Trophoblast cell (in vitro differentiated cells and primary cell): Measurements from ENCODE around the gene CRIM1.
A peak's percentile ranks its signal among the peaks of the same experiment; 100 is the strongest.

ENCODE experiments used
- DNase-seq, 2 donors: peaks; one replicate each; pipeline ENCODE4 v3.0.0-alpha.2; 2016
- H2AFZ ChIP-seq: 2 replicates; pipeline ENCODE4 v1.6.1; 2013; ENCODE audit warnings: low read length, moderate library complexity, mild to moderate bottlenecking; ENCODE audit not compliant: insufficient read depth, poor library complexity
- H2AK5ac ChIP-seq: 2 replicates; pipeline ENCODE4 v1.6.1; 2013; ENCODE audit warnings: mild to moderate bottlenecking, low read length
- H2BK120ac ChIP-seq: 2 replicates; pipeline ENCODE4 v1.6.1; 2013; ENCODE audit warnings: low read length, mild to moderate bottlenecking, moderate library complexity; ENCODE audit not compliant: insufficient read depth, poor library complexity
- H2BK12ac ChIP-seq: 2 replicates; pipeline ENCODE4 v1.6.1; 2013; ENCODE audit warnings: mild to moderate bottlenecking, low read length, moderate library complexity
- H2BK5ac ChIP-seq: 2 replicates; pipeline ENCODE4 v1.6.1; 2013; ENCODE audit warnings: low read length, low read depth, moderate library complexity, mild to moderate bottlenecking; ENCODE audit not compliant: poor library complexity
- H3K14ac ChIP-seq: 2 replicates; pipeline ENCODE4 v1.6.1; 2013; ENCODE audit warnings: mild to moderate bottlenecking, low read length
- H3K18ac ChIP-seq: 2 replicates; pipeline ENCODE4 v1.6.1; 2013; ENCODE audit warnings: mild to moderate bottlenecking, low read length
- H3K23ac ChIP-seq: 2 replicates; pipeline ENCODE4 v1.6.1; 2013; ENCODE audit warnings: low read length
- H3K27ac ChIP-seq: 2 replicates; pipeline ENCODE4 v1.5.1; 2013; ENCODE audit warnings: low read depth, mild to moderate bottlenecking, inconsistent platforms, low read length, moderate library complexity
- H3K27me3 ChIP-seq: 2 replicates; pipeline ENCODE4 v1.6.1; 2013; ENCODE audit warnings: inconsistent platforms, mild to moderate bottlenecking, low read length, moderate library complexity; ENCODE audit not compliant: insufficient read depth
- H3K36me3 ChIP-seq, 2 experiments: 1 replicate in 1 of 2; 2 replicates in 1 of 2; pipeline ENCODE4 v1.6.1; 2013; ENCODE audit warnings: low read length in 2 of 2, mild to moderate bottlenecking in 2 of 2, moderate library complexity in 1 of 2; ENCODE audit not compliant: insufficient read depth in 2 of 2, control insufficient read depth in 1 of 2
- H3K4ac ChIP-seq: 2 replicates; pipeline ENCODE4 v1.6.1; 2013; ENCODE audit warnings: low read depth, mild to moderate bottlenecking, low read length, moderate library complexity
- H3K4me1 ChIP-seq, 2 experiments: 1 replicate in 1 of 2; 2 replicates in 1 of 2; pipeline ENCODE4 v1.6.1; 2013; ENCODE audit warnings: low read length in 2 of 2, mild to moderate bottlenecking in 2 of 2, moderate library complexity in 1 of 2; ENCODE audit not compliant: insufficient read depth in 2 of 2, control insufficient read depth in 1 of 2
- H3K4me2 ChIP-seq: 2 replicates; pipeline ENCODE4 v1.6.1; 2013; ENCODE audit warnings: inconsistent platforms, mild to moderate bottlenecking, low read length, moderate library complexity
- H3K4me3 ChIP-seq: 2 replicates; pipeline ENCODE4 v1.5.1; 2013; ENCODE audit warnings: mild to moderate bottlenecking, low read depth, low read length, inconsistent platforms
- H3K79me1 ChIP-seq: one replicate; pipeline ENCODE4 v1.6.1; 2013; ENCODE audit warnings: low read length
- H3K79me2 ChIP-seq: 2 replicates; pipeline ENCODE4 v1.6.1; 2013; ENCODE audit warnings: low read length, mild to moderate bottlenecking; ENCODE audit not compliant: control insufficient read depth, insufficient read depth, poor library complexity
- H3K9ac ChIP-seq: 2 replicates; pipeline ENCODE4 v1.6.1; 2013; ENCODE audit warnings: mild to moderate bottlenecking, low read length
- H3K9me3 ChIP-seq: 2 replicates; pipeline ENCODE4 v1.6.1; 2013; ENCODE audit warnings: low read depth, mild to moderate bottlenecking, control low read depth, inconsistent platforms, low read length; ENCODE audit not compliant: insufficient read depth
- H4K12ac ChIP-seq: 2 replicates; pipeline ENCODE4 v1.6.1; 2013; ENCODE audit warnings: low read depth, mild to moderate bottlenecking, low read length, moderate library complexity
- H4K8ac ChIP-seq: 2 replicates; pipeline ENCODE4 v1.6.1; 2013; ENCODE audit warnings: low read depth, mild to moderate bottlenecking, low read length, moderate library complexity
- H4K91ac ChIP-seq: one replicate; pipeline ENCODE4 v1.6.1; 2013; ENCODE audit warnings: low read depth, mild to moderate bottlenecking, low read length, moderate library complexity
- WGBS: extraction: QIAGEN DNeasy Blood & Tissue Kit; methylation state at CpG from one replicate; pipeline ENCODE4 v1.1.7; 2013; ENCODE audit warnings: missing lambda C conversion rate; ENCODE audit not compliant: insufficient read length, insufficient coverage; ENCODE audit errors: extremely low coverage; 5-methylcytosine and 5-hydroxymethylcytosine counted together

The CRIM1 gene

DNA sequence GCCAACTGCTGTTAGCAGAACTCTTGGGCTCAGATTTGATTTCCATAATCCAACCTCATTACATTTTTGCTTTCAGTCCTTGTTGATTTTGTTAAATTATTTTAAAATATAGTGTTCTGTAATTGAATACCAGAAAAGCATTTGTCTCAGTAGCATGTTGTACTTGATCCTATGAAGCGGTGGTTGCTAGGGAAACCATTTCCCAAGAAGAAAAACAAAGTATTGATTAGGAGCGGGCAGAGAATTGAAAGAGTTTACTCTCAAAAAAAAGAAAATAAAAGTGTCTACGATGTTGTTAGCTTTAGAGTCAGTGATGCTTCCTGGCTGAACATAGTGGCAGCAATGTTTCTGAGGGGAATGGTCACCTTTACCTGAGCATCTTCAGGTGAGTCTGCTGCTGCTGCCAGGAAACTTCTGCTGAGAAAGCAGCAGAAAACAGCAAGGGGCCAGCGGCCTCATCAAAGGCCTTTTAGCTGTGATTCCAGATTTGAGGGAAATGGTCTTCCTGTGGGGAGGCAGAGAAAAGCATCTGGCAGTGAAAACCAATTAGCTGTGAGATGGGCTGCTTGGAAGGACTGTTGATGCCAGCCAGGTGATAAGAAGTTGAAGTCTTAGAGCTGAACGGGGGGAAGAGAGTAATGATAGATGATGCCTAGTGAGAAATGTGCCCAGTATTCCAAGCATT is 37.1 kb downstream of the CRIM1 start:
- Histone ChIP-seq H3K79me1 (no peaks in the 10 kb centered on the region), H2AK5ac (no peak overlapping the region), H3K4ac (no peak overlapping the region), H3K4me1 (peaks cover 2 to 7% of the 10 kb centered on the region in 2 experiments), H4K91ac (no peak overlapping the region), H3K27ac (no peak overlapping the region), H3K4me2 (no peak overlapping the region), H3K36me3 (peaks cover 0 to 11% of the 10 kb centered on the region in 2 experiments), H2AFZ (no peak overlapping the region), H4K8ac (no peak overlapping the region), H4K12ac (no peak overlapping the region), H3K9ac (no peak overlapping the region), H3K23ac (no peak overlapping the region), H3K4me3 (no peak overlapping the region), H3K27me3 (no peaks in the 10 kb centered on the region), H2BK5ac (no peak overlapping the region), H3K9me3 (no peaks in the 10 kb centered on the region), H3K79me2 (peaks cover 2% of the 10 kb centered on the region), H3K14ac (no peak overlapping the region), H2BK12ac (no peak overlapping the region), H2BK120ac (no peak overlapping the region), H3K18ac (no peak overlapping the region)
- no CpG with 5 or more reads among the region's 5 CpGs for WGBS
- no peak for DNase-seq

DNA sequence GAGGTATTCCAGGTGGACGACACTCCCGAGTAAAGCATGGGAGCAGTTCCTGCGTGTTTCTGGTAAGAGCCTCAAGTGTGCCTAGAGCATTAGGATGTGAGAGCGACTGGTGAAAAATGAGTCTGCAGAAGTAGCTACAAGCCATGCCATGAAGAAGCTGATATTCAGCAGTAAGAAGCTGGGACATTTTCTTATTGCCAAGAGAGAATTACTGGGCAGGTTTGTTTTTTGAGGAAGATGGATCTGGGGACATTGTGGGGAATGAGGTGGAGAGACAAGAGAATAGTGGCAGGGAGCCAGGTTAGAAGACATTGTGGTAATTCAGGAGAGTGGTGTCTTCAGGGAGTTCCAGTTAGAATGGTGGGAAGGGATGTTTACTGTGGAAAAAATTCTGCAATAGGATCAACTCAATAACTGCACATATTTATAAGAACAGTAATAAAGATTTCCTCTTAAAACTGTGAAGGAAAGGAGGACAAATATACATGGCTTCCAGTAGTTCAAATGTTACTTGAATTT is 38.2 kb downstream of the CRIM1 start:
- Histone ChIP-seq H3K36me3 (peaks cover 0 to 13% of the 10 kb centered on the region in 2 experiments), H3K27me3 (no peaks in the 10 kb centered on the region), H3K79me1 (no peaks in the 10 kb centered on the region), H2AK5ac (no peak overlapping the region), H2BK12ac (no peak overlapping the region), H3K4ac (peak overlapping the region; percentile 42), H3K9me3 (no peaks in the 10 kb centered on the region), H2BK120ac (no peak overlapping the region), H3K4me1 (peaks cover 2 to 4% of the 10 kb centered on the region in 2 experiments), H4K91ac (no peak overlapping the region), H3K27ac (no peak overlapping the region), H3K4me2 (no peak overlapping the region), H3K4me3 (no peak overlapping the region), H3K9ac (no peak overlapping the region), H3K18ac (no peak overlapping the region), H4K12ac (no peak overlapping the region), H3K79me2 (peaks cover 3% of the 10 kb centered on the region), H2AFZ (no peak overlapping the region), H4K8ac (no peak overlapping the region), H3K14ac (no peak overlapping the region), H2BK5ac (no peak overlapping the region), H3K23ac (peak overlapping the region; percentile 1)
- no CpG with 5 or more reads among the region's 4 CpGs for WGBS
- DNase-seq: no peak

DNA sequence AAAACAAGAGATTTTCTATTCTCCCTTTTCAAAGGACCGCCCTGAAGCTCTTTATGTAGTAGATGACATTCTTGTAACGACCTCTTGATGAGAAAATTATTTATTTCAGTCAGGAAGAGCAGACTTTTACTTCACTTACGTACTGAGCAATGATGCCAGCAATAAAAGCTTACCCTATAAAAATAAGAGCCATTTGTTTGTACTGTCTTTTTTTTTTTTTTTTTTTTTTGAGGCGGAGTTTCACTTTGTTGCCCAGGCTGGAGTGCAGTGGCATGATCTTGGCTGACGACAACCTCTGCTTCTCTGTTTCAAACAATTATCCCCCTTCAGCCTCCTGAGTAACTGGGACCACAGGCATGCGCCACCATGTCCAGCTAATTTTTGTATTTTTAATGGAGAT is 39.2 kb downstream of the CRIM1 start:
- no CpG with 5 or more reads among the region's 6 CpGs for WGBS
- Histone ChIP-seq H2BK12ac (peak overlapping the region; percentile 22), H2AFZ (no peak overlapping the region), H3K9ac (no peak overlapping the region), H3K27ac (no peak overlapping the region), H3K36me3 (peaks cover 0 to 10% of the 10 kb centered on the region in 2 experiments), H2AK5ac (no peak overlapping the region), H3K14ac (no peak overlapping the region), H3K9me3 (no peaks in the 10 kb centered on the region), H3K79me2 (peaks cover 3% of the 10 kb centered on the region), H3K4ac (peak overlapping the region; percentile 69), H2BK120ac (no peak overlapping the region), H3K18ac (no peak overlapping the region), H3K27me3 (no peaks in the 10 kb centered on the region), H3K79me1 (no peaks in the 10 kb centered on the region), H4K12ac (no peak overlapping the region), H3K23ac (no peak overlapping the region), H4K91ac (no peak overlapping the region), H3K4me1 (peaks cover 0 to 4% of the 10 kb centered on the region in 2 experiments), H3K4me3 (no peak overlapping the region), H3K4me2 (no peak overlapping the region), H2BK5ac (no peak overlapping the region), H4K8ac (no peak overlapping the region)
- DNase-seq: no peak

DNA sequence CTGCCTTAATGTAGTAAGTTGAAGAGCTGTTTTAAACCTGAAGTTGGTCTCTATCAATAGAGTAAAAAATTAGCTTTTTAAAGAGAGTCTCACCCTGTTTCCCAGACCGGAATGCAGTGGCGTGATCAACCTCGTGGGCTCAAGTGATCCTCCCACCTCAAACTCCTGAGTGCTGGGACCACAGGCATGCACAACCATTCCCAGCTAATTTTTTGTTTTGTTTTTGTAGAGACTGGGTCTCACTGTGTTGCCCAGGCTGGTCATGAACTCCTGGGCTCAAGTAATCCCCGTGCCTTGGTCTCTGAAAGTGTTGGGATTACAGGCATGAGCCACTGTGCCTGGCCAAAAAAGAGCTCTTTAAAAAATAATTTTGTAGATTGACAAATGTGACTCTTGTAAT is 40.3 kb downstream of the CRIM1 start:
- Histone ChIP-seq H4K12ac (no peak overlapping the region), H2BK5ac (no peak overlapping the region), H2AFZ (no peak overlapping the region), H3K18ac (no peak overlapping the region), H2BK12ac (no peak overlapping the region), H3K4me3 (no peak overlapping the region), H3K27me3 (no peaks in the 10 kb centered on the region), H3K4me1 (peaks cover 0 to 4% of the 10 kb centered on the region in 2 experiments), H2AK5ac (no peak overlapping the region), H3K79me1 (no peaks in the 10 kb centered on the region), H3K27ac (no peak overlapping the region), H3K4me2 (no peak overlapping the region), H3K23ac (no peak overlapping the region), H4K91ac (no peak overlapping the region), H3K4ac (no peak overlapping the region), H3K14ac (no peak overlapping the region), H3K36me3 (peaks cover 0 to 9% of the 10 kb centered on the region in 2 experiments), H3K9me3 (no peaks in the 10 kb centered on the region), H2BK120ac (no peak overlapping the region), H3K9ac (no peak overlapping the region), H3K79me2 (peaks cover 3% of the 10 kb centered on the region), H4K8ac (no peak overlapping the region)
- no CpG with 5 or more reads among the region's 4 CpGs for WGBS
- DNase-seq: no peak
